Measurements from ENCODE around the gene EFCAB5.

Gene EFCAB5

GRCh38 chr17:30092886-30093285, 151.5 kb downstream of the EFCAB5 start:
- ATAC-seq (ENCODE audit: insufficient read depth, low read depth) (no peak), DNase-seq (no peak)
- Histone ChIP-seq H2AFZ (ENCODE audit: low read depth, low read length) (no peak overlapping the region), H3K36me3 (ENCODE audit: insufficient read depth, low read length) (no peaks in the 10 kb centered on the region), H4K20me1 (ENCODE audit: insufficient read depth, low read length) (no peaks in the 10 kb centered on the region), H3K27ac (ENCODE audit: low read length) (no peak overlapping the region), H3K79me2 (ENCODE audit: insufficient read depth, low read length) (no peaks in the 10 kb centered on the region), H3K4me3 (ENCODE audit: low read depth in 1 of 2, low read length in 2 of 2) (no peak overlapping the region), H3K4me2 (ENCODE audit: insufficient read depth, low read length) (no peak overlapping the region), H3K27me3 (ENCODE audit: insufficient read depth, low read length, poor library complexity) (peaks cover 29% of the 10 kb centered on the region), H3K4me1 (ENCODE audit: insufficient read depth, low read length) (peaks cover 8% of the 10 kb centered on the region), H3K9ac (ENCODE audit: low read depth, low read length) (no peak overlapping the region), H3K9me3 (ENCODE audit: insufficient read depth, low read length, severe bottlenecking) (no peaks in the 10 kb centered on the region)
- TF ChIP-seq EZH2 (IDR thresholded peaks at IDR 0.05; ENCODE audit: borderline replicate concordance, low read depth, low read length, severe bottlenecking) (no peak), CTCF (IDR thresholded peaks at IDR 0.05; ENCODE audit: borderline replicate concordance, extremely low read depth, low read length, poor library complexity, severe bottlenecking) (no peak)

DNA sequence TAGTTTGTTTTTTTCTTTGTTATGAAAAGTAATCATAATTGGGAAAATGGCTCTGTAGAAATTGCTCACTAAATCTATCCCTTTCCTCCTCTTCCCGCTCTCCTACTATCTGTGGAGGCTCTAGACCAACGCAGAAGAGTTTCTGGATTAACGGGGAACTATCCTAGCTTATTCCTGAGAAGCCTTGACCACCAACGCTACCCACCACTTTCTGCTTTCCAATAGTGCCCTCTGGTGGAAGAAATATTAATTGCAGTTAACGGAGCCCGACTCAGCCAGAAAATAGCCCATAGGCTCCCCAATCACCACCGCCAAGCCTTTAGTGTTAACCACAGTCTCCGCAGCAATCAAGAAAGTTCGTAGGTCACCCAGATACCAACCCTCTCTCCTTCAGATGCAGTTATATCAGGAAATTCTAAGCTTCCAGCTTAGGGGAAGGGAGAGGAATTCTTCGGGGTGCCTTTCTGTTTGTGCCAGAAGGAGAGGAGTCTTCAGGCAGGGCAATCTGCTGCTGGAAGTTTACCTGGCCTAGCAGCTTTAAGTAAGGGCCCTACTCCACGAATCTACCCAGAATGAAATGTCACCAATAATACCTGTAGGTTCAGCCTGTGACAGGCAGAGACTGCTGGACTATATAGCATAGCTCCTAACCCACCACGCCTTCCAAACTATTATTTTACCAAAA, 152.2 kb downstream of the EFCAB5 start:
- no peak overlapping the region for H3K9ac ChIP-seq (ENCODE audit: low read depth, low read length)
- DNase-seq: peak; percentile 58
- H3K79me2 ChIP-seq (ENCODE audit: insufficient read depth, low read length): no peaks in the 10 kb centered on the region
- H2AFZ ChIP-seq (ENCODE audit: low read depth, low read length): 0 out of 2 replicates have a peak overlapping the region, but pooled peaks have one; percentile 21
- peaks cover 8% of the 10 kb centered on the region for H3K4me1 ChIP-seq (ENCODE audit: insufficient read depth, low read length)
- H3K4me2 ChIP-seq (ENCODE audit: insufficient read depth, low read length): peak overlapping the region; percentile 1; the same call in 1 of the 2 replicates
- peak; percentile 79 for ATAC-seq (ENCODE audit: insufficient read depth, low read depth)
- no peaks in the 10 kb centered on the region for H3K36me3 ChIP-seq (ENCODE audit: insufficient read depth, low read length)
- no peak overlapping the region for H3K4me3 ChIP-seq (ENCODE audit: low read depth in 1 of 2, low read length in 2 of 2)
- H4K20me1 ChIP-seq (ENCODE audit: insufficient read depth, low read length): no peaks in the 10 kb centered on the region
- no peak overlapping the region for H3K27ac ChIP-seq (ENCODE audit: low read length)
- TF ChIP-seq EZH2 (IDR thresholded peaks at IDR 0.05; ENCODE audit: borderline replicate concordance, low read depth, low read length, severe bottlenecking) (peak; percentile 47), CTCF (IDR thresholded peaks at IDR 0.05; ENCODE audit: borderline replicate concordance, extremely low read depth, low read length, poor library complexity, severe bottlenecking) (peak; percentile 93)
- no peaks in the 10 kb centered on the region for H3K9me3 ChIP-seq (ENCODE audit: insufficient read depth, low read length, severe bottlenecking)
- peaks cover 27% of the 10 kb centered on the region for H3K27me3 ChIP-seq (ENCODE audit: insufficient read depth, low read length, poor library complexity)

- H3K36me3 ChIP-seq (ENCODE audit: insufficient read depth, low read length): no peaks in the 10 kb centered on the region
- TF ChIP-seq CTCF (IDR thresholded peaks at IDR 0.05; ENCODE audit: borderline replicate concordance, extremely low read depth, low read length, poor library complexity, severe bottlenecking): peak; percentile 62
- no peak for TF ChIP-seq EZH2 (IDR thresholded peaks at IDR 0.05; ENCODE audit: borderline replicate concordance, low read depth, low read length, severe bottlenecking)
Observed at GRCh38 chr17:30095507-30096244, 154.2 kb downstream of the EFCAB5 start.

More at GRCh38 chr17:30095507-30096244, 154.2 kb downstream of the EFCAB5 start:
- H3K9me3 ChIP-seq (ENCODE audit: insufficient read depth, low read length, severe bottlenecking): no peaks in the 10 kb centered on the region
- DNase-seq (peak; percentile 29), ATAC-seq (ENCODE audit: insufficient read depth, low read depth) (no peak; the same call in 2 of the 3 replicates)
- H3K9ac ChIP-seq (ENCODE audit: low read depth, low read length): no peak overlapping the region
- H3K4me1 ChIP-seq (ENCODE audit: insufficient read depth, low read length): peaks cover 8% of the 10 kb centered on the region
- no peaks in the 10 kb centered on the region for H3K79me2 ChIP-seq (ENCODE audit: insufficient read depth, low read length)
- H3K27ac ChIP-seq (ENCODE audit: low read length): no peak overlapping the region
- H3K27me3 ChIP-seq (ENCODE audit: insufficient read depth, low read length, poor library complexity): peaks cover 11% of the 10 kb centered on the region
- H3K4me3 ChIP-seq (ENCODE audit: low read depth in 1 of 2, low read length in 2 of 2): no peak overlapping the region
- no peak overlapping the region for H3K4me2 ChIP-seq (ENCODE audit: insufficient read depth, low read length)
- no peaks in the 10 kb centered on the region for H4K20me1 ChIP-seq (ENCODE audit: insufficient read depth, low read length)
- no peak overlapping the region for H2AFZ ChIP-seq (ENCODE audit: low read depth, low read length)

Measured in DND-41 (cell line).